22Rv1 (cell line): ENCODE measurements around the gene ZNF438.

Source experiments
- ZFX ChIP-seq: fragments of 450-650 bp; IDR thresholded peaks from 2 replicates; pipeline ENCODE4 v1.6.1; 2017; ENCODE audit warnings: antibody characterized with exemption, borderline replicate concordance
- TF ChIP-seq, protein P1 (sequence below): fragments of 450-650 bp; IDR thresholded peaks from 2 replicates; pipeline ENCODE4 v1.5.1; 2017; ENCODE audit warnings: mild to moderate bottlenecking

DNA sequence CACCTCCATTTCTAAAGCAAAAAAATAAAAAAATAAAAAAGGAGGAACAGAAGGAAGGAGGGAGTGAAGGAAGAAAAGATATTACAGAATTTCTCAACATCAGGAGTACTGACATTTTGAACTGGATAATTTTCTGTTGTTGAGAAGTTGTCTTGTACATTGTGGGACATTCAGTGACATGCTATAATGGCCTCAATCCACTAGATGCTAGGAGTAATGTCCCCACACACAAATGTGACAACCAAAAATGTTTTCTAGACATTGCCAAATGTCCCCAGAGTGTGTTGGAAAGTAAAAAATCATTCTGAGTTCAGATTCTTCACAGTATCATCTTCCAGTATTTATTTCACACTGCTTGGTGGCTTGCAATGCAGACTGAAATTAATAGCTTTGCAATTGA lies 6.5 kb downstream of the ZNF438 start:
- TF ChIP-seq, protein P1, sequence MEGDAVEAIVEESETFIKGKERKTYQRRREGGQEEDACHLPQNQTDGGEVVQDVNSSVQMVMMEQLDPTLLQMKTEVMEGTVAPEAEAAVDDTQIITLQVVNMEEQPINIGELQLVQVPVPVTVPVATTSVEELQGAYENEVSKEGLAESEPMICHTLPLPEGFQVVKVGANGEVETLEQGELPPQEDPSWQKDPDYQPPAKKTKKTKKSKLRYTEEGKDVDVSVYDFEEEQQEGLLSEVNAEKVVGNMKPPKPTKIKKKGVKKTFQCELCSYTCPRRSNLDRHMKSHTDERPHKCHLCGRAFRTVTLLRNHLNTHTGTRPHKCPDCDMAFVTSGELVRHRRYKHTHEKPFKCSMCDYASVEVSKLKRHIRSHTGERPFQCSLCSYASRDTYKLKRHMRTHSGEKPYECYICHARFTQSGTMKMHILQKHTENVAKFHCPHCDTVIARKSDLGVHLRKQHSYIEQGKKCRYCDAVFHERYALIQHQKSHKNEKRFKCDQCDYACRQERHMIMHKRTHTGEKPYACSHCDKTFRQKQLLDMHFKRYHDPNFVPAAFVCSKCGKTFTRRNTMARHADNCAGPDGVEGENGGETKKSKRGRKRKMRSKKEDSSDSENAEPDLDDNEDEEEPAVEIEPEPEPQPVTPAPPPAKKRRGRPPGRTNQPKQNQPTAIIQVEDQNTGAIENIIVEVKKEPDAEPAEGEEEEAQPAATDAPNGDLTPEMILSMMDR: no peak
- TF ChIP-seq ZFX: no peak
